ENCODE measurements around the gene TCTN3.
"Not testable (repeated sequence)": the region's sequence is repeated elsewhere in the genome, so short reads cannot be mapped to it uniquely, and the experiment has no call there.

Gene TCTN3

DNA sequence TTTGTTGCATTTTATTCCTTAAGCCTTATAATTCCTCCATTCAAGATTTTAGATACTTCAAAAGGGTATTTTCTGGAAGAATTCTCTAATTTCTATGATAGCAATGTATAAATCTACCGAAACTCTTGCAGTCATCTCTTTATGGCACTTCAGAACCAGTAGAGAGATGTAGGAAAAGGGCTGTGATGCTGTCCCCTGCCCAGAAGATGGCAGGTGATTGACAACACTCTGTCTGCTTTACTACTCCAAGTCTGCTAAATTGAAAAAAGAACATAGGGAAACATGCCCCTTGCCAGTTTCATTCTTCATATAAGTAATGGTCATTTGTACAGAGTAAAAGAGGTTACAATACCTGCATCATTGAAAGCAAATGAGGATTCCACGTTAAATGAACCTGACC is 5.1 kb downstream of the TCTN3 start:
- no peak for DNase-seq (ENCODE audit: low read depth)
- H3K4me3 ChIP-seq (ENCODE audit: control insufficient read depth, low read depth, low read length), result no peak overlapping the region
- TF ChIP-seq, protein P1, sequence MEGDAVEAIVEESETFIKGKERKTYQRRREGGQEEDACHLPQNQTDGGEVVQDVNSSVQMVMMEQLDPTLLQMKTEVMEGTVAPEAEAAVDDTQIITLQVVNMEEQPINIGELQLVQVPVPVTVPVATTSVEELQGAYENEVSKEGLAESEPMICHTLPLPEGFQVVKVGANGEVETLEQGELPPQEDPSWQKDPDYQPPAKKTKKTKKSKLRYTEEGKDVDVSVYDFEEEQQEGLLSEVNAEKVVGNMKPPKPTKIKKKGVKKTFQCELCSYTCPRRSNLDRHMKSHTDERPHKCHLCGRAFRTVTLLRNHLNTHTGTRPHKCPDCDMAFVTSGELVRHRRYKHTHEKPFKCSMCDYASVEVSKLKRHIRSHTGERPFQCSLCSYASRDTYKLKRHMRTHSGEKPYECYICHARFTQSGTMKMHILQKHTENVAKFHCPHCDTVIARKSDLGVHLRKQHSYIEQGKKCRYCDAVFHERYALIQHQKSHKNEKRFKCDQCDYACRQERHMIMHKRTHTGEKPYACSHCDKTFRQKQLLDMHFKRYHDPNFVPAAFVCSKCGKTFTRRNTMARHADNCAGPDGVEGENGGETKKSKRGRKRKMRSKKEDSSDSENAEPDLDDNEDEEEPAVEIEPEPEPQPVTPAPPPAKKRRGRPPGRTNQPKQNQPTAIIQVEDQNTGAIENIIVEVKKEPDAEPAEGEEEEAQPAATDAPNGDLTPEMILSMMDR (IDR thresholded peaks at IDR 0.05; ENCODE audit: control insufficient read depth, insufficient read depth, low read depth, low read length, missing control alignments), result no peak

- no peak for DNase-seq (ENCODE audit: low read depth)
- H3K4me3 ChIP-seq (ENCODE audit: control insufficient read depth, low read depth, low read length), result no peak overlapping the region
- TF ChIP-seq, protein P1 (IDR thresholded peaks at IDR 0.05; ENCODE audit: control insufficient read depth, insufficient read depth, low read depth, low read length, missing control alignments), result no peak
Observed at GRCh38 chr10:95683966-95684365, 9.8 kb downstream of the TCTN3 start.

- TF ChIP-seq, protein P1 (IDR thresholded peaks at IDR 0.05; ENCODE audit: control insufficient read depth, insufficient read depth, low read depth, low read length, missing control alignments), result no peak
- no peak overlapping the region for H3K4me3 ChIP-seq (ENCODE audit: control insufficient read depth, low read depth, low read length)
- DNase-seq (ENCODE audit: low read depth), result no peak
Observed at GRCh38 chr10:95675403-95676116, 18.2 kb downstream of the TCTN3 start.

DNA sequence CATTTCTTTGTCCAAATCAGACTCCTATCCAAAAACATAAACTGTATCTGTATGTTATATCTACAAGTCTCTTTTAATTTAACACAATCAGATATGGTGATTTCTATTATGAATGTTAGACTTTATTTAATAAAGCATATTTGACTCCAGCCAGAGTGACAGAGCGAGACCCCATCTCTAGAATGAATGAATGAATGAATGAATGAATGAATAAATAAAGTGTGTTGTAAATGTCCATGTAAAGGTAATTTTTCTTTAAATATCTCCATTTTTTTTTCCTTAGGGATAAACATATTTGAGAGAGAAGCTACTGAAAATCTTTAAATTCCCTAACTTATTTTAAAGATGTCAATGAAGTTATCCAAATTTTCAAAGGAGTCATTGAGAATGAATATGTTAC is 19.1 kb downstream of the TCTN3 start:
- no peak for DNase-seq (ENCODE audit: low read depth)
- no peak overlapping the region for H3K4me3 ChIP-seq (ENCODE audit: control insufficient read depth, low read depth, low read length)
- TF ChIP-seq, protein P1 (IDR thresholded peaks at IDR 0.05; ENCODE audit: control insufficient read depth, insufficient read depth, low read depth, low read length, missing control alignments), result no peak

DNA sequence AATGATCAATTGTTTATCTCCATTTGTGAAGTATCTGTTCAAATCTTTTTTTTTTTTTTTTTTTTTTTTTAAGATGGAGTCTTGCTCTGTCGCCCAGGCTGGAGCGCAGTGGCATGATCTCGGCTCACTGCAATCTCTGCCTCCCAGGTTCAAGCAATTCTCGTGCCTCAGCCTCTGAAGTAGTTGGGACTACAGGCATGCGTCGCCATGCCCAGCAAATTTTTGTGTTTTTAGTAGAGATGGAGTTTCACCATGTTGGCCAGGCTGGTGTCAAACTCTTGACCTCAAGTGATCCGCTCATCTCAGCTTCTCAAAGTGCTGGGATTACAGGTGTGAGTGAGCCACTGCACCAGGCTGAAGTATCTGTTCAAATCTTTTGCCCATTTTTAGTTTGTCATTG is 21.1 kb downstream of the TCTN3 start:
- H3K4me3 ChIP-seq (ENCODE audit: control insufficient read depth, low read depth, low read length); DNase-seq (ENCODE audit: low read depth): not testable (repeated sequence)

DNA sequence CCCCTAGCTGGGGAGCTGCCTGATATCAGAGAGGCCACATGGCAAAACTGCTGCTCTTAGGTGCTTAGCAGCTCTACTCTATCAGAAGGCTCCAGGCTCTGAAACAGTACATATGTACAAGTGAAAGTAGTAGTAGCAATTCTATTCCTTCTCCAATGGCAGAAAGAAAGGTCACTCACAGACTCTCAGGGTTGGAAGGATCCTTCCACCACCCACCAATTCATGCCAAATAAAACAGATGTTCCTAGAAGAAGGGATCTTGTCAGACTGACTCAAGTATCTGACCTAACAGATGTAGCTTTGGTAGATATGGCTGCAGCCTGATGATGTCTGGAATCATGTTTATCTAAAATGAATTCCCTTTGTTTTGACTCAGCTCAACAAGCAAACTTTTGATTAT is 29.2 kb downstream of the TCTN3 start:
- no peak overlapping the region for H3K4me3 ChIP-seq (ENCODE audit: control insufficient read depth, low read depth, low read length)
- DNase-seq (ENCODE audit: low read depth), result no peak
- TF ChIP-seq, protein P1 (IDR thresholded peaks at IDR 0.05; ENCODE audit: control insufficient read depth, insufficient read depth, low read depth, low read length, missing control alignments), result no peak

DNA sequence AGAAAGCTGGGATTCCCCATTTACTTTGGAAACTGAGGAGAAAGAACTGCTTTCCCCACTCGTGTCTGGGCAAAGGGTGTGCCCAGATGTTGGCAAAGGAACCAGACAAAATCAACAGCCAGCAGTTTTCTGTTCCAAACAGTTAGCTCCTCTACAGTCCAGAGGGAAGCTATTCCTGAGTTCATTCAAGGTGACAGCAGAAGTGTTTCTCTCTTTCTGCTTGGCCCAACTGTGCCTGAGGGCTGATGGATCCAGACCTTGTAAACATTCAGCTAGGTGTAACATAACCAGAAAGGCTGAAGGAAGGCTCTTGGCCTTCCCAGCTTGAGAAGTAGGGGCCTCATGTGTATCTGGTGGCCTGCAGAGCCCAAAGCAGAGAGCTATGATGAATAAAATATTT is 30.2 kb downstream of the TCTN3 start:
- no peak overlapping the region for H3K4me3 ChIP-seq (ENCODE audit: control insufficient read depth, low read depth, low read length)
- TF ChIP-seq, protein P1 (IDR thresholded peaks at IDR 0.05; ENCODE audit: control insufficient read depth, insufficient read depth, low read depth, low read length, missing control alignments), result no peak
- no peak for DNase-seq (ENCODE audit: low read depth)
